Measurements from ENCODE around the gene CCDC186. TPM values are rescaled to one million over a fixed set of nuclear protein-coding genes. Genes with fewer than 3 reads are reported as not detected.

The CCDC186 gene
- total RNA-seq, 1 experiment from 2014 or later: 5.7 TPM

DNA sequence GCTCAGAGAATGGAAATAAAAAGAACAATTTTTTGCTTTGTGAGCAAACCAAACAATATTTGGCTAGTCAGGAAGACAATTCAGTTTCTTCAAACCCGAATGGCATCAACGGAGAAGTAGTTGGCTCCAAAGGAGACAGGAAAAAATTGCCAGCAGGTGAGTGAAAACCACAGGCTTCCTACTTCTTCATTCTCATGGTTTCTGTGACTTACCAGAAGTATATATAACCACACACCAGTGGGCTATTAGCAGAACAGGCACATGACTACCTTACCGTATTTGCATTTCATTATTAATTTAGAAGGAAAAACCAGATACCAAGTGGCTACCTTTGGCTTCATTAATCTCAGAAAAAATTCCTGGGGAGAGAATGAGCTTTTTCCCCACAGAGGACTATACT, 14.0 kb upstream of the CCDC186 start:
- no TSS peak for BruUV-seq (replicated peaks)
- intact Hi-C loops (cut with micrococcal nuclease): no loop called here
- Histone ChIP-seq H3K4me3 (ENCODE audit: low read length) (no peak overlapping the region), H2AFZ (ENCODE audit: low read length) (no peak overlapping the region), H3F3A (ENCODE audit: low read length, unreplicated experiment) (no peaks in the 10 kb centered on the region), H3K9me3 (ENCODE audit: low read length) (no peaks in the 10 kb centered on the region), H3K9ac (ENCODE audit: low read length) (no peak overlapping the region), H3K27ac (ENCODE audit: low read length) (no peak overlapping the region), H3K27me3 (ENCODE audit: low read length) (no peaks in the 10 kb centered on the region), H3K9me2 (replicated peaks; ENCODE audit: low read length) (no peaks in the 10 kb centered on the region), H3K4me2 (ENCODE audit: low read length) (no peak overlapping the region), H3K36me3 (ENCODE audit: low read depth, low read length) (no peaks in the 10 kb centered on the region), H4K20me1 (ENCODE audit: low read length) (no peaks in the 10 kb centered on the region), H3K79me2 (ENCODE audit: low read length) (no peaks in the 10 kb centered on the region), H3K4me1 (ENCODE audit: insufficient read depth, low read length) (no peaks in the 10 kb centered on the region)
- POLR2A ChIA-PET (ENCODE audit: unreplicated experiment): no interaction called here
- CTCF ChIA-PET: no interaction called here
- DNase-seq: no peak
- TF ChIP-seq EZH2 (IDR thresholded peaks at IDR 0.05; ENCODE audit: low read length, unreplicated experiment) (no peak), EZH2phosphoT487 (IDR thresholded peaks at IDR 0.05; ENCODE audit: borderline replicate concordance, low read length) (no peak)
- TF ChIP-seq, protein P1, sequence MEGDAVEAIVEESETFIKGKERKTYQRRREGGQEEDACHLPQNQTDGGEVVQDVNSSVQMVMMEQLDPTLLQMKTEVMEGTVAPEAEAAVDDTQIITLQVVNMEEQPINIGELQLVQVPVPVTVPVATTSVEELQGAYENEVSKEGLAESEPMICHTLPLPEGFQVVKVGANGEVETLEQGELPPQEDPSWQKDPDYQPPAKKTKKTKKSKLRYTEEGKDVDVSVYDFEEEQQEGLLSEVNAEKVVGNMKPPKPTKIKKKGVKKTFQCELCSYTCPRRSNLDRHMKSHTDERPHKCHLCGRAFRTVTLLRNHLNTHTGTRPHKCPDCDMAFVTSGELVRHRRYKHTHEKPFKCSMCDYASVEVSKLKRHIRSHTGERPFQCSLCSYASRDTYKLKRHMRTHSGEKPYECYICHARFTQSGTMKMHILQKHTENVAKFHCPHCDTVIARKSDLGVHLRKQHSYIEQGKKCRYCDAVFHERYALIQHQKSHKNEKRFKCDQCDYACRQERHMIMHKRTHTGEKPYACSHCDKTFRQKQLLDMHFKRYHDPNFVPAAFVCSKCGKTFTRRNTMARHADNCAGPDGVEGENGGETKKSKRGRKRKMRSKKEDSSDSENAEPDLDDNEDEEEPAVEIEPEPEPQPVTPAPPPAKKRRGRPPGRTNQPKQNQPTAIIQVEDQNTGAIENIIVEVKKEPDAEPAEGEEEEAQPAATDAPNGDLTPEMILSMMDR (conservative IDR thresholded peaks at IDR 0.05; ENCODE audit: low read depth, low read length): no peak
- no peak for ATAC-seq

DNA sequence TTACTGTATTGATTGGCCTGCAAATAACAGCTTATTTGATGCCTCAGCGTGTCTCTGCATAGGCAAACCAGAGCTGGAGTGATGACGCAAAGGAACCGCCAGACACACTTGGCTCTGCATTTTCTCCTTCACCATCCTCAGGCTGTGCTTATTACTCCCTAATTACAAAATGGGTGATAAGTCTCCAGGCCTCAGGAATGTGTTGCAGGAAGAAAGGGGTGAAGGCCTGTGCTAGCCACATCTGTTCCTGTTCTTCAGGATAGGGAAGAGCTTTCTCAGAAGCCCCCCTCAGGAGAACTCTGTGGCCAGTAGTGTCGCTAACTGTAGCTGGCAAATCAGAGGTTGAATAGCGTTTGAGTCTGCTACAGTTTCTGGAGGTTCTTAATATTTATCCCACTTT, 10.3 kb upstream of the CCDC186 start:
- ChIA-PET CTCF (no interaction called here), POLR2A (ENCODE audit: unreplicated experiment) (no interaction called here)
- ATAC-seq (no peak), DNase-seq (no peak)
- H4K20me1 ChIP-seq (ENCODE audit: low read length): no peaks in the 10 kb centered on the region
- H3K4me3 ChIP-seq (ENCODE audit: low read length): no peak overlapping the region
- H2AFZ ChIP-seq (ENCODE audit: low read length): no peak overlapping the region
- intact Hi-C loops (cut with micrococcal nuclease): no loop called here
- no peaks in the 10 kb centered on the region for H3K4me1 ChIP-seq (ENCODE audit: insufficient read depth, low read length)
- no peaks in the 10 kb centered on the region for H3F3A ChIP-seq (ENCODE audit: low read length, unreplicated experiment)
- H3K4me2 ChIP-seq (ENCODE audit: low read length): no peak overlapping the region
- H3K9me3 ChIP-seq (ENCODE audit: low read length): no peaks in the 10 kb centered on the region
- BruUV-seq (replicated peaks): no TSS peak
- TF ChIP-seq EZH2 (IDR thresholded peaks at IDR 0.05; ENCODE audit: low read length, unreplicated experiment) (no peak), EZH2phosphoT487 (IDR thresholded peaks at IDR 0.05; ENCODE audit: borderline replicate concordance, low read length) (no peak)
- TF ChIP-seq, protein P1 (conservative IDR thresholded peaks at IDR 0.05; ENCODE audit: low read depth, low read length): no peak
- no peaks in the 10 kb centered on the region for H3K79me2 ChIP-seq (ENCODE audit: low read length)
- no peaks in the 10 kb centered on the region for H3K27me3 ChIP-seq (ENCODE audit: low read length)
- H3K9ac ChIP-seq (ENCODE audit: low read length): no peak overlapping the region
- H3K36me3 ChIP-seq (ENCODE audit: low read depth, low read length): no peaks in the 10 kb centered on the region
- no peaks in the 10 kb centered on the region for H3K9me2 ChIP-seq (replicated peaks; ENCODE audit: low read length)
- H3K27ac ChIP-seq (ENCODE audit: low read length): no peak overlapping the region

DNA sequence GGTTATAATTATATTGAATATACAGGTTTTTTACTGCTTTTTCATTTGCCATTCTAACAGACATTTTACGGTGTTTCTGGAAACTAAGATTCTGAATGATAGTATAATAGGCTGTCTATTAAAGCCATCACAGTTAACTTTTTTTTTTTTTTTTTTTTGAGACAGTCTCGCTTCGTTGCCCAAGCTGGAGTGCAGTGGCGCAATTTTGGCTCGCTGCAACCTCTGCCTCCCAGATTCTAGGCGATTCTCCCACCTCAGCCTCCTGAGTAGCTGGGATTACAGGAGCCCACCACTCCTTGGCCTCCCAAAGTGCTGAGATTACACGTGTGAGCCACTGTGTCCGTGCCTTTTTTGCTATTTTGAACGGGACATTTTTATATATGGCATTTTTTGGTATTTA, 9.6 kb upstream of the CCDC186 start:
- H3K4me2 ChIP-seq (ENCODE audit: low read length): no peak overlapping the region
- ChIA-PET CTCF (no interaction called here), POLR2A (ENCODE audit: unreplicated experiment) (no interaction called here)
- no peak for TF ChIP-seq EZH2 (IDR thresholded peaks at IDR 0.05; ENCODE audit: low read length, unreplicated experiment)
- H3K9me3 ChIP-seq (ENCODE audit: low read length): no peaks in the 10 kb centered on the region
- ATAC-seq (no peak), DNase-seq (no peak)
- BruUV-seq (replicated peaks): no TSS peak
- intact Hi-C loops (cut with micrococcal nuclease): no loop called here
- no peaks in the 10 kb centered on the region for H3K36me3 ChIP-seq (ENCODE audit: low read depth, low read length)
- H3K9ac ChIP-seq (ENCODE audit: low read length): no peak overlapping the region
- H3F3A ChIP-seq (ENCODE audit: low read length, unreplicated experiment): no peaks in the 10 kb centered on the region
- no peaks in the 10 kb centered on the region for H3K4me1 ChIP-seq (ENCODE audit: insufficient read depth, low read length)
- H3K27me3 ChIP-seq (ENCODE audit: low read length): no peaks in the 10 kb centered on the region
- H3K27ac ChIP-seq (ENCODE audit: low read length): no peak overlapping the region
- no peaks in the 10 kb centered on the region for H4K20me1 ChIP-seq (ENCODE audit: low read length)
- no peak overlapping the region for H3K4me3 ChIP-seq (ENCODE audit: low read length)
- no peaks in the 10 kb centered on the region for H3K9me2 ChIP-seq (replicated peaks; ENCODE audit: low read length)
- H2AFZ ChIP-seq (ENCODE audit: low read length): no peak overlapping the region
- no peaks in the 10 kb centered on the region for H3K79me2 ChIP-seq (ENCODE audit: low read length)

All from PC-3 (cell line).